Measurements from ENCODE around the gene OPCML.

DNA sequence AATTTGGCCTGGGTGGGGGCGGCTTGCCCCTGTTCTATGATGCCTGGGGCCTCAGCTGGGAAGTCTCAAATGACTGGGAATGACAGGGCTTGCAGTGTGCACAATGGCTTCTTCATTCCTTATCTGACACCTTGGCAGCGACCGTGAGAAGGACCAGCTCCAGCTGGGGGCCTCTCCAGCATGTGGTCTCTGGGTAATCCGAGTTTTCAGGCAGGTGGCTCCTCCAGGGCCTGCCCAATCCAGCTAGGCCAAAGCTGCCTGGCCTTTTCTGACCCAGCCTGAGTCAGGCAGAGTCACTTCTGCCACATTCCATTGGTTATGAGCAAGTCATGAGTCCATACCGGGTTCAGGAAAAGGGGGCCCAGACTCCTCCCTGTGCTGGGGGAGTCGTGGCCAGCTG lies 646.0 kb downstream of the OPCML start:
- TF ChIP-seq, protein P1, sequence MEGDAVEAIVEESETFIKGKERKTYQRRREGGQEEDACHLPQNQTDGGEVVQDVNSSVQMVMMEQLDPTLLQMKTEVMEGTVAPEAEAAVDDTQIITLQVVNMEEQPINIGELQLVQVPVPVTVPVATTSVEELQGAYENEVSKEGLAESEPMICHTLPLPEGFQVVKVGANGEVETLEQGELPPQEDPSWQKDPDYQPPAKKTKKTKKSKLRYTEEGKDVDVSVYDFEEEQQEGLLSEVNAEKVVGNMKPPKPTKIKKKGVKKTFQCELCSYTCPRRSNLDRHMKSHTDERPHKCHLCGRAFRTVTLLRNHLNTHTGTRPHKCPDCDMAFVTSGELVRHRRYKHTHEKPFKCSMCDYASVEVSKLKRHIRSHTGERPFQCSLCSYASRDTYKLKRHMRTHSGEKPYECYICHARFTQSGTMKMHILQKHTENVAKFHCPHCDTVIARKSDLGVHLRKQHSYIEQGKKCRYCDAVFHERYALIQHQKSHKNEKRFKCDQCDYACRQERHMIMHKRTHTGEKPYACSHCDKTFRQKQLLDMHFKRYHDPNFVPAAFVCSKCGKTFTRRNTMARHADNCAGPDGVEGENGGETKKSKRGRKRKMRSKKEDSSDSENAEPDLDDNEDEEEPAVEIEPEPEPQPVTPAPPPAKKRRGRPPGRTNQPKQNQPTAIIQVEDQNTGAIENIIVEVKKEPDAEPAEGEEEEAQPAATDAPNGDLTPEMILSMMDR (IDR thresholded peaks at IDR 0.05; ENCODE audit: poor library complexity, severe bottlenecking): no peak
- TF ChIP-seq RAD21 (conservative IDR thresholded peaks at IDR 0.05): no peak
